Lower leg skin (tissue), 4 donors: Measurements from ENCODE around the gene FOXP1. TPM values are rescaled to one million over a fixed set of nuclear protein-coding genes. Genes with fewer than 3 reads are reported as not detected.

Experiments used
- DNase-seq, 2 donors: peaks; one replicate each; pipeline ENCODE4 v3.0.0-alpha.2; 2019; ENCODE audit warnings: low spot score in 2 of 2
- H3K4me3 ChIP-seq: fragments of 200-600 bp; sonication (generic); 2 replicates; pipeline ENCODE4 v1.5.1; 2017; ENCODE audit warnings: mild to moderate bottlenecking, low read depth; ENCODE audit not compliant: poor library complexity, severe bottlenecking
- POLR2A ChIP-seq, 2 donors: fragments of 450-650 bp; IDR thresholded peaks; one replicate each; pipeline ENCODE4 v1.6.1; 2016 to 2017; ENCODE audit warnings: antibody characterized with exemption in 2 of 2, mild to moderate bottlenecking in 1 of 2, moderate library complexity in 1 of 2
- WGBS, 2 donors: methylation state at CpG; one replicate each; pipeline ENCODE4 v1.1.5; 2018; 5-methylcytosine and 5-hydroxymethylcytosine counted together
- intact Hi-C: fragments of 100-400 bp; cut with DNase I; formaldehyde crosslinking; loops from one replicate; pipeline ENCODE4 v1.15.0; 2023; ENCODE audit warnings: low total_unique reads
- total RNA-seq, 4 donors: library from RNA; depleted of rRNA; stranded (reverse); fragments of >200 nt; gene quantifications; one replicate each; pipeline ENCODE4 v1.1.0, GENCODE V29; 2016
- TF ChIP-seq, protein P1 (sequence below), 3 donors: fragments of 450-650 bp; IDR thresholded peaks; one replicate each; pipeline ENCODE4 v1.5.1; 2016; ENCODE audit warnings: antibody characterized with exemption in 3 of 3, mild to moderate bottlenecking in 3 of 3, moderate library complexity in 2 of 3

Gene FOXP1
- total RNA-seq, 4 donors from 2014 or later, result 46.6 to 66.6 (median 55.2) TPM

DNA sequence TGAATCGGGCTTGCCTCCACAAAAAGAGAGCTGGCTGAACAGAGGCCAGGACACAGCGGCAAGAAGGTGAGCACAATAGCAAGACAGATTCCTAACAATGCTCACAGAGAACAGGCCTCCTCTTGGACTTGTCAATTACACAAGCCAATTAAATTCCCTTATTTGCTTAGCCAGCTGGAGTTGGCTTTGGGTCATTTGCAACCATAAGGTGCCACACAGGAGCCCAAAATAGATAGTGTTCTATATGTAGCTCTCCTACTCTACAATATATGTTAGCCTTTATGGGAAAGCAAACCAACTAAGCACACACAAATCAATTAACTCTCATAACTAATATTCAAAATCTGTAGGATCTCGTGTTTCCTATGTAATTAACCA is 335.6 kb downstream of the FOXP1 start:
- intact Hi-C loops, result no loop called here
- no peak overlapping the region for H3K4me3 ChIP-seq
- DNase-seq, result no peak
- TF ChIP-seq POLR2A (IDR thresholded peaks at IDR 0.05), result no peak
- TF ChIP-seq, protein P1, sequence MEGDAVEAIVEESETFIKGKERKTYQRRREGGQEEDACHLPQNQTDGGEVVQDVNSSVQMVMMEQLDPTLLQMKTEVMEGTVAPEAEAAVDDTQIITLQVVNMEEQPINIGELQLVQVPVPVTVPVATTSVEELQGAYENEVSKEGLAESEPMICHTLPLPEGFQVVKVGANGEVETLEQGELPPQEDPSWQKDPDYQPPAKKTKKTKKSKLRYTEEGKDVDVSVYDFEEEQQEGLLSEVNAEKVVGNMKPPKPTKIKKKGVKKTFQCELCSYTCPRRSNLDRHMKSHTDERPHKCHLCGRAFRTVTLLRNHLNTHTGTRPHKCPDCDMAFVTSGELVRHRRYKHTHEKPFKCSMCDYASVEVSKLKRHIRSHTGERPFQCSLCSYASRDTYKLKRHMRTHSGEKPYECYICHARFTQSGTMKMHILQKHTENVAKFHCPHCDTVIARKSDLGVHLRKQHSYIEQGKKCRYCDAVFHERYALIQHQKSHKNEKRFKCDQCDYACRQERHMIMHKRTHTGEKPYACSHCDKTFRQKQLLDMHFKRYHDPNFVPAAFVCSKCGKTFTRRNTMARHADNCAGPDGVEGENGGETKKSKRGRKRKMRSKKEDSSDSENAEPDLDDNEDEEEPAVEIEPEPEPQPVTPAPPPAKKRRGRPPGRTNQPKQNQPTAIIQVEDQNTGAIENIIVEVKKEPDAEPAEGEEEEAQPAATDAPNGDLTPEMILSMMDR (IDR thresholded peaks at IDR 0.05), result no peak
- WGBS, 2 donors, result 95 to 96% methylated on average over 3 of the region's 3 CpGs

DNA sequence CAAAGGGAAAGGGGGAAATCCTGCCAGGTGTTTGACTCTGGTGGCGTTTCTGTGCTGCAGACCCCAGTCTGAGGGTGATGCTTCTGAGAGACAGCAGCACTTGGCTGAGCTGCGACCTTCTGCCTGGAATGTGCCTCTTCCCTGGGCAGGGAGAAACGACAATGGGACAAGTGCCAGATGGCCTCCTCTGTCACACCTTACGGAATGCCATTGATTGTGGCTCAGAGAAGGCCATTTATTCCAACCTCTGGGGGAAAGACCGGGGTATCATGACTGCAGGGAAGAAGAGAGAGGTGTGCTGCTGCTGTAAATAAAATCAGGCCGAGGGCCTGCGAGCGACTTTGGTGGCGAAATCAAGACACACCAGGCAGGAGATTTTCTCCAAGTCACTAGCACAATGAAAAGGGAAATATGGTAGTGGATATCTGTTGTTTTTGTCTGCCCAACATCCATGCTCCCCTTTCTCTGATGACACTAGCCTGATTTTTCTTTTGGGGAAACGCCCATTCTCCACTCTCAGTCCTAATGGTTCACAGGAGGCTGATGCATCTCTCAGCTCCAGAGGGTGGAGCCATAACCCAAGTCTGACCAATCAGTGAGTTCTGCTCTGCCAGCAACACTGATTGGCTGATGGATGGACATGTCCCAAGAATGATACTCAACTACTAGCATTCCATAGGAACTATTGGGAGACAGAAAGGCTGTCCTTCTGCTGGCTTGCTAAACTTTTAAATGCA is 336.1 kb downstream of the FOXP1 start:
- DNase-seq, result no peak
- no peak overlapping the region for H3K4me3 ChIP-seq
- TF ChIP-seq, protein P1 (IDR thresholded peaks at IDR 0.05), result no peak
- TF ChIP-seq POLR2A (IDR thresholded peaks at IDR 0.05), result no peak
- 84 to 88% methylated on average over 10 of the region's 10 CpGs for WGBS, 2 donors
- intact Hi-C loops, result no loop called here

DNA sequence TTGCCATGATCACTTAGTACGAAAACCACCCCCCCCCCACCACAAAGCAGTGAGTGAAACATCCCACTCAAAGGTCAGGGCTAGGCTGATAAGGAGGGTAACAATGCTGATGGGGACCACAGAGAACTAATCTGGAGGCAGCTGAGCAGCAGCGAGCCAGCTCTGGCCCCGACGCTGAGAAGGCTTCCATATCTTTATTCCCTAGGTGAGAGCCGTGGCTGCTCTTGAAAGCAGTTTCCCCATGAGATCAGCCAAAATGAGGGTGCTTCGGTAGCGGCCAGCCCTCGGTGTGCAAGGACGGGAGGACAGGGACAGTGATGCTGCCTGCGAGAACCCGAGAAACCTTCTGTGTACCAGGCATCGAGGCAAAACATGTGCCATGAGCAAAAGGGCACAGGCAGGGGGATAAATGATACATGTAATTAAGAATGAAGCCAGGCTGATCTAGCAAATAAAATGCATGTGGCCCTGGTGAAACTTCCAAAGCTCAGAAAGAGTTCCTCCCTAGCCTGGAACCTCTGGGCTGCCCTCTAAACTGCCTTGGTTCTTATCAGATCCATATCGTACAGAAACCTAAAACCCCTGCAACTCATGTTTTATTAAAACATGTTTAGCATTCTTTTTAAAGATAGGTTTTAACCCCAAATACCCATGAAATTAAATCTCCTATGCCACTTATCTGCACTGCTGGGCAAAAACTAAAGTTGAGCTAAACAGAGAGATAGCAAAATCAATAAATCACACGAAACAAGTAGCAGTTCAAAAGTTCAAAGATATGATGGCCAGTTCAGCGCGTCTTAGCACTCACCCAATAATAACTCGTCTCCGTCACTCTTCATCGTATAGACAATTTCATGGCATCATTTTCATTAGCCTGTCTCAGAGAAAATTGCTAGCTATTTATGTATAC is 337.3 kb downstream of the FOXP1 start:
- intact Hi-C loops, result no loop called here
- no peak for DNase-seq
- 84 to 87% methylated on average over 19 of the region's 19 CpGs for whole genome bisulfite sequencing, 2 donors
- no peak overlapping the region for H3K4me3 ChIP-seq
- TF ChIP-seq POLR2A (IDR thresholded peaks at IDR 0.05), result no peak
- TF ChIP-seq, protein P1 (IDR thresholded peaks at IDR 0.05), result no peak

DNA sequence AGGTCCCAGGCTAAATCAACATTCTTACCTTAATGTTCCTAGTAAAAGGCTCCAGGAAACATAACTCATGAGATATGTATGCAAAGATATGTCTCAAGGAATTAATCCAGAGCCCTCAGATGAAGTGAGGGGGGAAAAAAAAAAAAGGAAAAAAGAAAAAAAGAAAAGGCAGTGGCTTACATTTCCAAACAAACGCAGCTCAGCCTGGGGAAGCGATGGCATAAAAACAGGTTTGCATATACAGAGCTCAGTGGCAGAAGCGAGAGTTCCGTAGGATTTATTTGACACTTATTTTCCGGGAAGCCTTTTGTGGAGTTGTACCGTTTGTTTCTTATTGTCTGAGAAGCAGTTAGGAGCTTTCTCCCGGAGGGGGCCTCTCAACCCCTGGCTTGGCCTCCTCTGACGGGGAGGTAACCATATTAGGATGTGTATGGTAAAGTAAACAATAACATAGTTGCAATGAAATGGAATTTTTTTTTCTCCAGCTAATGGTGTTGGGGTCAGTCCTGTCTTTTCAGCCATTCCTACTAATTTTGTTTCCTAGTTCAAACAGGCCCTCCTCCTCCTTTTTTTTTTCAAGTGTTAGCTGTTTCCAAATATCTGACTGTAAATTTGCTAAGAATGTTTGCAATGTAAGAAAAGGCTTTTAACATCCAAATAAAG is 338.6 kb downstream of the FOXP1 start:
- no peak for TF ChIP-seq POLR2A (IDR thresholded peaks at IDR 0.05)
- TF ChIP-seq, protein P1 (IDR thresholded peaks at IDR 0.05), result no peak
- intact Hi-C loops, result no loop called here
- 58 to 63% methylated on average over 8 of the region's 8 CpGs for WGBS, 2 donors
- no peak overlapping the region for H3K4me3 ChIP-seq
- DNase-seq, result no peak

DNA sequence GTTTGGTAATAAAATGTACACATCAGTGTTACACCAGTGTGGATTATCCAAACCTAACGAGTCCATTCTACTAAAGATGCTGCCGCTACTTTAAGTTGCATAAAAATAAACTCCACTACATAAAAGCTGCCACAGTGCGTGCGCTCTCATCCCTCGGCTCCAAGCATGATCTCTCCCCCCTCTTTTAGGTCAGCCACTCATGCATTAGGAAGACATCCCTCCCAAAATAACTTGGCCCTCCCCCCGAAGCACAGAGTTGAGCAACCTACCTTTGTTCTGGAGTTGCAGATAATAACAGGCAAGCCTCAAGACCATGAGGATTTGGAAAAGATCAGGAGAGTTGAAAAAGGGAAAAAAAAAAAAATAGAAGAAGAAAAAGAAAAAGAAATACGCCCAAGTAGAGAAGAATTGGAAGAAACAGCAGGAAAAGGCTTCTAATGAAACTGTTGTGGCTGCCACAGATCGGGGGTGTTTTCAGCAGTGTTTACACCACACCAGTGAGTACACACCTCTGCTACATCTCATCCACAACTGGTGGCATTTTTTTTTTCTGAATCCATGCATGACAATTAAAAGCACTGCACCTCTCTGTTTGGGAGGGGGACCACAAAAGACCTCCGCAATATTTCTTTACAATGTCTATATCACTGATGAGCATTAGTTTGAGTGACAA is 339.2 kb downstream of the FOXP1 start:
- WGBS, 2 donors, result 72 to 87% methylated on average over 9 of the region's 9 CpGs
- intact Hi-C loops, result no loop called here
- no peak overlapping the region for H3K4me3 ChIP-seq
- DNase-seq, result no peak
- TF ChIP-seq POLR2A (IDR thresholded peaks at IDR 0.05), result no peak
- TF ChIP-seq, protein P1 (IDR thresholded peaks at IDR 0.05), result no peak
